Loucy (cell line): ENCODE results near the gene LCN15.

Experiments
- EZH2phosphoT487 ChIP-seq: fragments of 200-600 bp; IDR thresholded peaks from 2 replicates; pipeline ENCODE4 v1.6.1; 2018; ENCODE audit warnings: antibody characterized with exemption, mild to moderate bottlenecking, moderate library complexity, borderline replicate concordance
- TF ChIP-seq, protein P1 (sequence below): fragments of 200-600 bp; sonication (generic); conservative IDR thresholded peaks from 2 replicates; pipeline ENCODE4 v1.5.1; 2014; ENCODE audit warnings: mild to moderate bottlenecking, antibody characterized with exemption, low read length

DNA sequence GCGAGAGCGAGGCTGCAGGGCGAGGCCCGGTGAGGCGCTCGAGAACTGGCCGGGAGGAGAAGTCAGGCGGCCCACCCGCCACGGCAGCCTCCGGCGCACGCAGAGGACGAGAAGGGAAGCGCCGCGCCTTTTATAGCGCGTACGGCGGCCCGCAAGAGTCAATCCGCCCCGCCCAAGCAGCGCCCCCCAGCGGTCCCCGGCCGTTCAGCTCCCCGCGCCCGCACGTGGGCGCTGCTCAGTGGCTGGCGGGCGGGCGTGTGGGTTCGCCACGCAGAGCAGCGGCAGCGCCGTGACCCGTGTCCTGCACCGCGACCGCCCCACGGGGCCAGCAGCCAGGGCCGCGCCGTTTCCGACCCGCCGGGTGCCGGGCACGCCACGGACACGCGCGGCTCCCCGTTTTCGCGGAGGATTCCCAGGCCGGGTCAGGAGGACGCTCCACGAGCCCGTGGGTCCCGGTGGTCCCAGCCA is 36.2 kb downstream of the LCN15 start:
- no peak for TF ChIP-seq EZH2phosphoT487
- TF ChIP-seq, protein P1, sequence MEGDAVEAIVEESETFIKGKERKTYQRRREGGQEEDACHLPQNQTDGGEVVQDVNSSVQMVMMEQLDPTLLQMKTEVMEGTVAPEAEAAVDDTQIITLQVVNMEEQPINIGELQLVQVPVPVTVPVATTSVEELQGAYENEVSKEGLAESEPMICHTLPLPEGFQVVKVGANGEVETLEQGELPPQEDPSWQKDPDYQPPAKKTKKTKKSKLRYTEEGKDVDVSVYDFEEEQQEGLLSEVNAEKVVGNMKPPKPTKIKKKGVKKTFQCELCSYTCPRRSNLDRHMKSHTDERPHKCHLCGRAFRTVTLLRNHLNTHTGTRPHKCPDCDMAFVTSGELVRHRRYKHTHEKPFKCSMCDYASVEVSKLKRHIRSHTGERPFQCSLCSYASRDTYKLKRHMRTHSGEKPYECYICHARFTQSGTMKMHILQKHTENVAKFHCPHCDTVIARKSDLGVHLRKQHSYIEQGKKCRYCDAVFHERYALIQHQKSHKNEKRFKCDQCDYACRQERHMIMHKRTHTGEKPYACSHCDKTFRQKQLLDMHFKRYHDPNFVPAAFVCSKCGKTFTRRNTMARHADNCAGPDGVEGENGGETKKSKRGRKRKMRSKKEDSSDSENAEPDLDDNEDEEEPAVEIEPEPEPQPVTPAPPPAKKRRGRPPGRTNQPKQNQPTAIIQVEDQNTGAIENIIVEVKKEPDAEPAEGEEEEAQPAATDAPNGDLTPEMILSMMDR = peak; percentile 70
